NCI-H2107 treated with DMSO at 0.1 percent for 48 hours (cell line): ENCODE results near the gene RMND5B.
"Not testable (repeated sequence)": the region's sequence is repeated elsewhere in the genome, so short reads cannot be mapped to it uniquely, and the experiment has no call there.

Source experiments
- DNase-seq: peaks from one replicate; lab custom pipeline; 2025; ENCODE audit not compliant: unreplicated experiment; lab: John Stamatoyannopoulos, UW

Gene RMND5B

DNA sequence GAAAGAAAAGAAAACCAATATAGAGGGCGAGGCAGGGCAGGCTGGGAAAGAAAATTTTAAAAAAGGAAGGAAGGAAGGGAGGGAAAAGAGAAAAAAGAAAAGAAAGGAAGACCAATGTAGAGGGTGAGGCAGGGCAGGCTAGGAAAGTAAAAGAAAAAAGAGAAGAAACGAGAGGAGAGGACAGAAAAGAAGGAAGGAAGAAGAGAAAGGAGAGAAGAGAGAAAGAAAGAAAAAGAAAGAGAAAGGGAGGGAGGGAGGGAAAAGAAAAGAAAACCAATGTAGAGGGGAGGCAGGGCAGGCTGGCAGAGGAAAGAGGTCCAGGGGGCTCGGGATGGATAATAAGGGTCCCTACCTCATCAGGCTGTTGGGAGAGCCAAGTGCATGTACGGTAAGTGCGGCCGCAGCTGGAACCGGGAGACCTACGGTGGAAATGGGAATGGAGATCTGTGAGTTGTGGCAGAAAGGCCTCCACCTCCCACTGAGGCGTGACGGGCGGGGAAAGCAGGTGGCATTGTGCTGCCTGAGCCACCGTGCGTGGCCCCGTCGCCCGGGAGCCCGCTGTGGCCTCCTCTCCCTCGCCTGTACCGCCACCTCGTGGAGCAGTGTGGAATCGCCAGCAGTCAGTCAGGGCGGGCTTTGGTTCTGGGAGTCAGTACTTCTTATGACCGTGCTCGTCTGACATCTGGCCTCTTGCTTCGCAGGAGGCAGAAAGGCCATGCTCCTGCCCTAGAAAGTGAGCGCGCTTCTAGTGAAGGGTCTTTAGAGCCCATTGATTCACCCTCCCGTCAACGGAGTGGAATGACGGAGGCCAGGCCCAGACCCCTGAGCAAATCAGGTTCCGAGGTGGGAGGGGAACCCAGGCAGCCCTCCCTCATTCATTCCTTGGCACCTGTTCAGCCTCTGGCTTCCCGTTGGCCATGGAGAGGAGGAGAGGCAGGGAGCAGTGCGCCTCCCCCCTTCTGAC is 33.2 kb downstream of the RMND5B start:
- peak; percentile 64 for DNase-seq

GRCh38 chr5:178165581-178165980 is 34.8 kb downstream of the RMND5B start:
- DNase-seq, result no peak

GRCh38 chr5:178170455-178170854 is 39.6 kb downstream of the RMND5B start:
- DNase-seq, result no peak

DNA sequence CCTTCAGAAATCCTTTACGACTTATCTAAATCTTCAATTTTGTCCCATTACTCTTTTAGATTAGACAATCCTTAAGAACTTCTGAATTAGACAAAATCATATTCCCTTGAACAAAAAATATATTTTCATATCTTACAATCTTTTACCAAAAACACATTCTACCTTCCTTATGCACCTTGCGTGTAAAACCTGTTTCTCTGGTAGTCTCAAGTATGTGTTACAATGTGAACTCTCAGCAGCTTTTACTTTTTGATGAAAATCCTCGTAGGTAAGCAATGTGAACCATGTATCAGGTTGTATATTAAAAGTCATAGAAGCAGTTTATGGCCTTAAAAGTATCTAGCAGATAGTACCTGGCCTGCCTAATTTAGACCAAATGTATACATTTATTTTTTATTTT is 43.6 kb downstream of the RMND5B start:
- no peak for DNase-seq

- DNase-seq, result no peak
Measured at GRCh38 chr5:178176791-178177190, 46.0 kb downstream of the RMND5B start.

GRCh38 chr5:178177569-178177968 is 46.8 kb downstream of the RMND5B start:
- no peak for DNase-seq

GRCh38 chr5:178180141-178180863 is 49.5 kb downstream of the RMND5B start:
- DNase-seq, result no peak

DNA sequence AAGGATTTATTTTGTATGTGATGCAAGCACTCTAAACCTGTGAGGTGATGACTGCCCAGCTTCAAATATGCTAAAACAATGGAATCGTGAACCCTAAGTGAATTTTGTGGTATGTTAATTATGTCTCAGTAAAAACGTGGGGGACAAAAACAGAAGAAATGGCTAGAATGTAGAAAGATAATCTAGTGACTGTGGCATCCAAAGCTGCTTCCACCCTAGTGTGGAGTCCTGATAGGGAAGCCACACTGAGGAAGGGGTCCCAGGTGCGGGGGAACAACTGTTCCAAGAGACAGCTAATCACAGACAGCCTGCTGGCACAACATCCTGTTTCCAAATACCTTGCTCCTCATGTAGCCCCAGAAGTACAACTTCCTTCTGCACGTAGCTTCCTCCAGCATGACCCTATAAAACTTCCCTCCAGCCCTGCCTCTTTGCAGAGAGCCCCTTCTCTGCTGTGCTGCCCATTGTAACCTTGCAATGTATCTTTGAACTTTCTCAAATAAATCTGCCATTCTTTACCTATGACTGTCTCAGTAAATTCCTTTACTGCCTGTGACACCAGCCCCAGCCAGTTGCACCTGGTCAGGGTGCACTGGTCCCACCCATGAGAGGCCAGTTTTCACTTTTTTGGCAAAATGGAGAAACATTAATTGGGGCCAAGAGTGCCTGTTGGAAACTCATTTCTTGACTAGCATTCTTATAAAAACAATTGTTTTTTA is 51.5 kb downstream of the RMND5B start:
- DNase-seq, result no peak

DNA sequence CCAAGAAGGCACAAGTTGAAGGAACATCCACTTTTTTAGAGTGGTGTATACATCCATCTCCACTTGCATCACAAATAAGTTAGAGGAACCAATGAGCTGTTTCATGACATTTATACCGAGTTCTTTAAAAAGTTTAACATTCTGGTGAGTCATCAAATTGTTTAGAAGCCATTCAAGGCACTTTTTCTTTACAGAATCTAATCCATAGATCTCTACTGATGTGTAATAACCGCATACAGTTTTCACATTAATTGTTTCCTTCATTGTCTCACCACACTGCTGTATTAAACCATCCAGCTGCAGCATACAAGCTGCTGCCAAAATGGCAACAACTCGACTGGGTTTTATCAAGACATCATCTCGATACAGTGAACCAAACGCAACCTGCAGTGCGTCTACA is 55.6 kb downstream of the RMND5B start:
- no peak for DNase-seq

DNA sequence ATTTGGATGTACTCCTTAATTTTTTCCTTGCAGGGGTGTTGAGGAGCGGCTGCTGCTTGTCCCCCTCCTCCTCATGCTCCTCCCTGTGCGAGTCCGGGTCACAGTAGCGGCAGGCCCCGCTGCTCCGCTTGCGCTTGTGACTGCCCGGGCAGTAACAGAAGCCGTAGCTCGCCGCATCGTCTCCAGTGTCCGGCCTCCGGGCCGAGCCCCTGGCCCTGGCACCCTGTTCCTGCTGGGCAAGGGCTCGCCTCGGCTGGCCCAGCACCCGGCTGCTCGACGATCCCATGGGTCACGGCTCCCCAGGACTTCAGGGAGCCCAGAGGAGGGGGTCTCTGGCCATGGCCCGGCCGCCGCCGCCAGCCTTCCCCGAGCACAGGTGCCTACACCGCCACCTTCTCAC is 56.2 kb downstream of the RMND5B start, which contains the start of gene GMCL2:
Gene GMCL2, minus strand, starts transcription at position 358 of the 400 bp plus-strand sequence. Its CDS starts 72 bp downstream, at position 286.
- DNase-seq, result no peak

- DNase-seq, result no peak
Measured at GRCh38 chr5:178189433-178189832, 58.6 kb downstream of the RMND5B start.

DNA sequence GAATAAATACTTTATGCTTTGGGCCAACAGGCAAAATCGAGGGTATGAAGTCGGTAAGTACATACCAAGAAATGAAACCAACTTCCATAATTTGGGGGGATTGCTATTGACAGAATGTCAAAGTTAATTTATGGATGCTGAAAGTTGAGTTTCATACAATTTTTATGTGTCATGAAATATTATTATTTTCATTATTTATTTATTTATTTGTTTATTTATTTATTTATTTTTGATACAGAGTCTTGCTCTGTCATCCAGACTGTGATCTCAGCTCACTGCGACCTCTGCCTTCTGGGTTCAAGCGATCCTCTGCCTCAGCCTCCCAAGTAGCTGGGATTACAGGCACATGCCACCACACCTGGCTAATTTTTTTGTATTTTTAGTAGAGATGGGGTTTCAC is 60.8 kb downstream of the RMND5B start:
- DNase-seq, result no peak

DNA sequence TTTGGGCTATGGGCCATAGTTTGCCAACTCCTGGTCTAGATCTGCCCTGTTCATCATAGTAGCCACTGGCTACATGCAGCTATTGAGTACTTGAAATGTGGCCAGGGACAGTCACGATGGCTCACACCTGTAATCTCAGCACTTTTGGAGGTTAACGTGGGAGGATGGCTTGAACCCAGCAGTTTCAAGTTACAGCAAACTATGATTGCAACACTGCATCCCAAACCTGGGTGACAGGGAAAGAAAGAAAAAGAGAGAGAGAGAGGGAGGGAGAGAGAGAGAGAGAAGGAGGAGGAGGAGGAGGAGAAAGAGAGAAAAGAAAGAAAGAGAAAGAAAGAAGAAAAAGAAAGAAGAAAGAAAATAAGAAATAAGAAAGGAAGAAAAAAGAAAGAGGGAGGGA is 61.4 kb downstream of the RMND5B start:
- DNase-seq, result no peak

- DNase-seq, result no peak
Measured at GRCh38 chr5:178192787-178193186, 62.0 kb downstream of the RMND5B start.

GRCh38 chr5:178193251-178193809 is 62.5 kb downstream of the RMND5B start:
- no peak for DNase-seq

DNA sequence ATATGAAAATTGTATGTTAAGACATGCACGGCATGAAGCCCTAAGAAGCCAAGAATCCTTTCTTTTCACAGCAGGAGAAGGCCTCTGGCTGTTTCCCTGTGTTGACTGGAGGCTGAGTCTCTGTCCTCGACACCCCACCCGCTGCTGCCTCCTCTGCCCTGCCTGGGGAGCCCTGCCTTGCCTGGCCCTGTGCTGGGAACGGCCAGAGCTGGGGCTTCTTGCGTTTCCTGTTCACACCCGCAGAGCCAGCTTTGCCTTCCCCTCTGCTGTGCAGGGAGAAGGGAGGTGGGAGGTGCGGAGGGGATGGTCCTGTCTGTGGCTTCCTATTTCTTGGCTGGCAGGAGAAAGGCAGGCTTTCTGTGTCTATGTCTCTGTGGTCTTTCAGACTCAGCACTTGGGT is 63.2 kb downstream of the RMND5B start:
- no peak for DNase-seq

DNA sequence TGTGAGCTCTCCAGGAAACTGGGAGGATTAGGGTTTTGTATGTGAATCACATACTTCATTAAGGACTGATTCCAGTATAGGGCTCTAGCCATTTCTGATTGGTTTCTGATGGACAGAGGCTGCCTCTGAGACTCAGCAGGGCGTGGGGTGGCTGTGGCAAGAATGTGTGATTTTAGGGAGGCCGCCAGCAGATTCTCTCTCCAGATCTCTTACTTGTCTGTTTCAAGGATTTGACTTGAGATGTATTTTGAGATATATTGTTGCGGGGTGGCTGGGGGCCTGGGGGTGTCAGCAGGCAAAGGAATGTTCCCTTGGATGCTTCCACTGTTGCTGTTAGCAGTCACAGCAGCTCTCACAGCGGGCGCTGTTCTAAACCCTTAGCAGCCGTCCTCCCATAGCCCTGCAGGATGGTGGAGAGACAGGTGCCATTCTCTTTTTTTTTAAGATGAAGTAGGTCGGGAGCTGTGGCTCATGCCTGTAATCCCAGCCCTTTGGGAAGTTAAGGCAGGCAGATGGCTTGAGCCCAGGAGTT is 65.5 kb downstream of the RMND5B start:
- DNase-seq, result no peak

GRCh38 chr5:178196986-178197385 is 66.2 kb downstream of the RMND5B start:
- DNase-seq, result no peak

- not testable (repeated sequence) for DNase-seq
Measured at GRCh38 chr5:178198151-178198550, 67.3 kb downstream of the RMND5B start.

GRCh38 chr5:178198706-178199105 is 67.9 kb downstream of the RMND5B start:
- DNase-seq, result no peak
